H9 (cell line): Measurements from ENCODE around the gene SHE. TPM values are rescaled to one million over a fixed set of nuclear protein-coding genes. Genes with fewer than 3 reads are reported as not detected.

Experiments
- DNase-seq: peaks from one replicate; pipeline ENCODE4 v3.0.0-alpha.2; 2017
- H2AFZ ChIP-seq: one replicate; pipeline ENCODE4 v1.6.1; 2013; ENCODE audit warnings: mild to moderate bottlenecking, low read length, control low read depth, moderate library complexity
- H2AK5ac ChIP-seq: 2 replicates; pipeline ENCODE4 v1.6.1; 2013; ENCODE audit warnings: low read length, control low read depth, mixed read lengths; ENCODE audit not compliant: insufficient read length
- H2BK120ac ChIP-seq: one replicate; pipeline ENCODE4 v1.6.1; 2013; ENCODE audit warnings: low read depth, mild to moderate bottlenecking, low read length, control low read depth, inconsistent platforms; ENCODE audit not compliant: poor library complexity, severe bottlenecking
- H2BK12ac ChIP-seq: 2 replicates; pipeline ENCODE4 v1.6.1; 2013; ENCODE audit warnings: low read length, control low read depth, mixed read lengths, low read depth; ENCODE audit not compliant: insufficient read length
- H2BK15ac ChIP-seq: 2 replicates; pipeline ENCODE4 v1.6.1; 2013; ENCODE audit warnings: low read depth, low read length, control low read depth
- H2BK20ac ChIP-seq: one replicate; pipeline ENCODE4 v1.6.1; 2013; ENCODE audit warnings: low read depth, mild to moderate bottlenecking, low read length, control low read depth, inconsistent platforms; ENCODE audit not compliant: poor library complexity, severe bottlenecking
- H2BK5ac ChIP-seq: 2 replicates; pipeline ENCODE4 v1.6.1; 2013; ENCODE audit warnings: low read length, control low read depth, mixed read lengths; ENCODE audit not compliant: insufficient read length
- H3K14ac ChIP-seq: 2 replicates; pipeline ENCODE4 v1.6.1; 2013; ENCODE audit warnings: low read length, control low read depth; ENCODE audit not compliant: insufficient read depth
- H3K18ac ChIP-seq: 2 replicates; pipeline ENCODE4 v1.6.1; 2013; ENCODE audit warnings: low read depth, mild to moderate bottlenecking, mixed read lengths, low read length, control low read depth; ENCODE audit not compliant: insufficient read length
- H3K23ac ChIP-seq: 2 replicates; pipeline ENCODE4 v1.6.1; 2013; ENCODE audit warnings: low read length, control low read depth, mixed read lengths, low read depth; ENCODE audit not compliant: insufficient read length
- H3K23me2 ChIP-seq: 2 replicates; pipeline ENCODE4 v1.6.1; 2013; ENCODE audit warnings: low read depth, mild to moderate bottlenecking, mixed read lengths, low read length, control low read depth; ENCODE audit not compliant: insufficient read length, poor library complexity, severe bottlenecking
- H3K27ac ChIP-seq: 2 replicates; pipeline ENCODE4 v1.5.1; 2013; ENCODE audit warnings: low read length, control low read depth, mixed read lengths, low read depth; ENCODE audit not compliant: insufficient read length
- H3K27me3 ChIP-seq: 2 replicates; pipeline ENCODE4 v1.6.1; 2013; ENCODE audit warnings: low read length, control low read depth, inconsistent platforms; ENCODE audit not compliant: insufficient read depth
- H3K4ac ChIP-seq: 2 replicates; pipeline ENCODE4 v1.6.1; 2013; ENCODE audit warnings: low read depth, mild to moderate bottlenecking, control low read depth, inconsistent platforms, low read length, moderate library complexity
- H3K4me1 ChIP-seq: 2 replicates; pipeline ENCODE4 v1.6.1; 2013; ENCODE audit warnings: low read length, control low read depth, inconsistent platforms; ENCODE audit not compliant: insufficient read depth
- H3K4me2 ChIP-seq: 2 replicates; pipeline ENCODE4 v1.6.1; 2013; ENCODE audit warnings: low read length, control low read depth, mixed read lengths; ENCODE audit not compliant: insufficient read length, insufficient read depth
- H3K56ac ChIP-seq: 2 replicates; pipeline ENCODE4 v1.6.1; 2013; ENCODE audit warnings: low read depth, mild to moderate bottlenecking, mixed read lengths, low read length, control low read depth; ENCODE audit not compliant: insufficient read length
- H3K79me1 ChIP-seq: 2 replicates; pipeline ENCODE4 v1.6.1; 2013; ENCODE audit warnings: low read depth, mild to moderate bottlenecking, moderate library complexity, low read length, control low read depth, inconsistent platforms; ENCODE audit not compliant: insufficient read depth, poor library complexity, severe bottlenecking
- H3K79me2 ChIP-seq: 2 replicates; pipeline ENCODE4 v1.6.1; 2013; ENCODE audit warnings: low read length, control low read depth, inconsistent platforms; ENCODE audit not compliant: insufficient read depth
- H3K9ac ChIP-seq: 2 replicates; pipeline ENCODE4 v1.6.1; 2013; ENCODE audit warnings: low read length, control low read depth, mixed read lengths; ENCODE audit not compliant: insufficient read length; ENCODE audit errors: extremely low read depth
- H3K9me3 ChIP-seq: one replicate; pipeline ENCODE4 v1.6.1; 2013; ENCODE audit warnings: low read depth, low read length, inconsistent platforms; ENCODE audit not compliant: control insufficient read depth
- H3T11ph ChIP-seq: one replicate; pipeline ENCODE4 v1.6.1; 2013; ENCODE audit warnings: mild to moderate bottlenecking, low read length, control low read depth, inconsistent platforms
- H4K20me1 ChIP-seq: one replicate; pipeline ENCODE4 v1.6.1; 2013; ENCODE audit not compliant: control insufficient read depth, insufficient read length, insufficient read depth
- H4K5ac ChIP-seq: 2 replicates; pipeline ENCODE4 v1.6.1; 2013; ENCODE audit warnings: low read depth, mild to moderate bottlenecking, mixed read lengths, low read length, control low read depth; ENCODE audit not compliant: insufficient read length
- H4K8ac ChIP-seq: replicated peaks from 2 replicates; pipeline ENCODE4 v1.6.1; 2013; ENCODE audit warnings: low read length, control low read depth, mixed read lengths, low read depth; ENCODE audit not compliant: insufficient read length
- H4K91ac ChIP-seq: 2 replicates; pipeline ENCODE4 v1.6.1; 2013; ENCODE audit warnings: low read depth, mild to moderate bottlenecking, moderate library complexity, mixed read lengths, low read length, control low read depth; ENCODE audit not compliant: insufficient read length
- H3K27ac Mint-ChIP-seq, 3 experiments: 2 replicates in 2 of 3; 3 replicates in 1 of 3; pipeline ENCODE4 v1.8.0; 2020 to 2021; ENCODE audit warnings: mixed read lengths in 3 of 3, mild to moderate bottlenecking in 1 of 3, moderate library complexity in 1 of 3
- H3K27me3 Mint-ChIP-seq: 2 replicates; pipeline ENCODE4 v1.8.0; 2021; ENCODE audit warnings: low read depth, mild to moderate bottlenecking, moderate library complexity, mixed read lengths
- H3K36me3 Mint-ChIP-seq, 3 experiments: 2 replicates in 2 of 3; 3 replicates in 1 of 3; pipeline ENCODE4 v1.8.0; 2020 to 2021; ENCODE audit warnings: low read depth in 3 of 3, mixed read lengths in 3 of 3; ENCODE audit not compliant: insufficient read depth in 1 of 3
- H3K4me1 Mint-ChIP-seq, 2 experiments: 2 replicates each; pipeline ENCODE4 v1.8.0; 2020; ENCODE audit warnings: mixed read lengths in 2 of 2
- H3K4me3 Mint-ChIP-seq, 2 experiments: 2 replicates in 1 of 2; 3 replicates in 1 of 2; pipeline ENCODE4 v1.8.0; 2020 to 2021; ENCODE audit warnings: mild to moderate bottlenecking in 2 of 2, mixed read lengths in 2 of 2, moderate library complexity in 1 of 2
- H3K9me3 Mint-ChIP-seq, 2 experiments: 2 replicates in 1 of 2; 3 replicates in 1 of 2; pipeline ENCODE4 v1.8.0; 2020; ENCODE audit warnings: mild to moderate bottlenecking in 2 of 2, mixed read lengths in 2 of 2, moderate library complexity in 1 of 2
- total RNA-seq: library from RNA; stranded (reverse); gene quantifications from 2 replicates; pipeline ENCODE4 v1.2.1, GENCODE V29; 2021
- TF ChIP-seq, protein P1 (sequence below): fragments of 200-600 bp; sonication (generic); conservative IDR thresholded peaks from 3 replicates; pipeline ENCODE4 v1.8.0; 2021; ENCODE audit warnings: antibody characterized with exemption, mild to moderate bottlenecking

SHE gene
- total RNA-seq, 1 experiment from 2014 or later, result 0.48 TPM

DNA sequence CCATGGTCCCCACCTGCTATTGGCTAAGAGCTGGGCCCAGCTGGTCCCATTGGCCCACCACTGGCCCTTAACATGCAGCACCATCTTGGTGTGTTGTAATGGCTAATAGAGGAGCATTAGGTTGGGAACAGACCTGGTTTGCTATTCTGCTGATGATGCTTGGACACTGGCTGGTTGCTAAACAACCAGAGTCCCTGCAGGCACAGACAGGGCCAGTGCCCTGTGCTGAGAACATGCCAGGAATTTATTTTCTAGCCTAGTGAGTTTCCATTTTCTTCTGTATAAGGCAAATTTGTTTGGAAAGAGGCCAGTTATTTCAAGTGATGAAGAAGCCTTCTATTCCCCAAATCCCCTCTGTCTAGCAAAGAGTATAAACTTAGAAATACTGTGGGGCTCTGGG is 43.1 kb downstream of the SHE start:
- no peak overlapping the region for H4K8ac ChIP-seq
- H2BK20ac ChIP-seq, result no peak overlapping the region
- H3K9me3 Mint-ChIP-seq, result no peaks in the 10 kb centered on the region
- no peaks in the 10 kb centered on the region for H3K79me2 ChIP-seq
- H3K23me2 ChIP-seq, result no peaks in the 10 kb centered on the region
- H3K27ac ChIP-seq, result no peak overlapping the region
- H3K23ac ChIP-seq, result no peak overlapping the region
- TF ChIP-seq, protein P1, sequence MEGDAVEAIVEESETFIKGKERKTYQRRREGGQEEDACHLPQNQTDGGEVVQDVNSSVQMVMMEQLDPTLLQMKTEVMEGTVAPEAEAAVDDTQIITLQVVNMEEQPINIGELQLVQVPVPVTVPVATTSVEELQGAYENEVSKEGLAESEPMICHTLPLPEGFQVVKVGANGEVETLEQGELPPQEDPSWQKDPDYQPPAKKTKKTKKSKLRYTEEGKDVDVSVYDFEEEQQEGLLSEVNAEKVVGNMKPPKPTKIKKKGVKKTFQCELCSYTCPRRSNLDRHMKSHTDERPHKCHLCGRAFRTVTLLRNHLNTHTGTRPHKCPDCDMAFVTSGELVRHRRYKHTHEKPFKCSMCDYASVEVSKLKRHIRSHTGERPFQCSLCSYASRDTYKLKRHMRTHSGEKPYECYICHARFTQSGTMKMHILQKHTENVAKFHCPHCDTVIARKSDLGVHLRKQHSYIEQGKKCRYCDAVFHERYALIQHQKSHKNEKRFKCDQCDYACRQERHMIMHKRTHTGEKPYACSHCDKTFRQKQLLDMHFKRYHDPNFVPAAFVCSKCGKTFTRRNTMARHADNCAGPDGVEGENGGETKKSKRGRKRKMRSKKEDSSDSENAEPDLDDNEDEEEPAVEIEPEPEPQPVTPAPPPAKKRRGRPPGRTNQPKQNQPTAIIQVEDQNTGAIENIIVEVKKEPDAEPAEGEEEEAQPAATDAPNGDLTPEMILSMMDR, result no peak
- no peak overlapping the region for H3K9ac ChIP-seq
- no peaks in the 10 kb centered on the region for H3K79me1 ChIP-seq
- no peaks in the 10 kb centered on the region for H3K36me3 Mint-ChIP-seq
- H3K18ac ChIP-seq, result no peak overlapping the region
- no peak overlapping the region for H4K5ac ChIP-seq
- H3K27me3 ChIP-seq, result no peaks in the 10 kb centered on the region
- H3K27me3 Mint-ChIP-seq, result no peaks in the 10 kb centered on the region
- no peak overlapping the region for H3T11ph ChIP-seq
- no peaks in the 10 kb centered on the region for H3K9me3 ChIP-seq
- H3K4me1 Mint-ChIP-seq, result peaks cover 0 to 6% of the 10 kb centered on the region in 2 experiments; a peak in 1 of 4 replicates
- H3K4ac ChIP-seq, result no peak overlapping the region
- no peak overlapping the region for H2AK5ac ChIP-seq
- H3K56ac ChIP-seq, result no peak overlapping the region
- no peak overlapping the region for H2BK15ac ChIP-seq
- H3K4me1 ChIP-seq, result no peaks in the 10 kb centered on the region
- H3K14ac ChIP-seq, result no peak overlapping the region
- H3K4me3 Mint-ChIP-seq, result no peak overlapping the region
- H3K4me2 ChIP-seq, result no peak overlapping the region
- H4K91ac ChIP-seq, result no peak overlapping the region
- H2BK5ac ChIP-seq, result no peak overlapping the region
- no peak overlapping the region for H2BK12ac ChIP-seq
- H3K27ac Mint-ChIP-seq, result no peak overlapping the region
- H4K20me1 ChIP-seq, result no peaks in the 10 kb centered on the region
- no peak overlapping the region for H2AFZ ChIP-seq
- no peak overlapping the region for H2BK120ac ChIP-seq
- DNase-seq, result no peak
